ENCODE measurements around the gene DPM3. TPM values are rescaled to one million over a fixed set of nuclear protein-coding genes. Genes with fewer than 3 reads are reported as not detected.
A peak's percentile ranks its signal among the peaks of the same experiment; 100 is the strongest.

Gene DPM3
- total RNA-seq, 1 donor from 2014 or later: 71.1 TPM

- TF ChIP-seq CTCF (IDR thresholded peaks at IDR 0.05): no peak
- Histone ChIP-seq H3K4me3 (no peak overlapping the region), H3K36me3 (no peaks in the 10 kb centered on the region), H3K9me3 (no peaks in the 10 kb centered on the region), H3K27me3 (no peaks in the 10 kb centered on the region), H3K27ac (peak overlapping the region; percentile 27), H3K4me1 (peaks cover 14% of the 10 kb centered on the region)
- intact Hi-C loops (cut with DNase I): no loop called here
- ATAC-seq (peak; percentile 49), DNase-seq (peak; percentile 83)
These were observed 37.0 kb upstream of the DPM3 start for GRCh38 chr1:155177192-155177917.

- Histone ChIP-seq H3K27me3 (no peaks in the 10 kb centered on the region), H3K27ac (peak overlapping the region; percentile 27), H3K36me3 (no peaks in the 10 kb centered on the region), H3K9me3 (no peaks in the 10 kb centered on the region), H3K4me3 (no peak overlapping the region), H3K4me1 (peaks cover 19% of the 10 kb centered on the region)
- ATAC-seq (peak; percentile 75), DNase-seq (peak; percentile 89)
- TF ChIP-seq CTCF (IDR thresholded peaks at IDR 0.05): peak; percentile 97
- intact Hi-C loops (cut with DNase I): no loop called here
These were observed 36.3 kb upstream of the DPM3 start for GRCh38 chr1:155176544-155177071.

- H3K4me1 ChIP-seq: peaks cover 19% of the 10 kb centered on the region
- ATAC-seq: no peak
These were observed 35.6 kb upstream of the DPM3 start for GRCh38 chr1:155175927-155176371.

GRCh38 chr1:155175281-155175926, 35.1 kb upstream of the DPM3 start:
- ATAC-seq: no peak
- peak; percentile 68 for DNase-seq
- intact Hi-C loops (cut with DNase I): no loop called here

More at GRCh38 chr1:155175927-155176371, 35.6 kb upstream of the DPM3 start:
- peak; percentile 77 for DNase-seq
- H3K27ac ChIP-seq: no peak overlapping the region
- H3K27me3 ChIP-seq: no peaks in the 10 kb centered on the region
- H3K36me3 ChIP-seq: peaks cover 5% of the 10 kb centered on the region
- intact Hi-C loops (cut with DNase I): no loop called here
- TF ChIP-seq CTCF (IDR thresholded peaks at IDR 0.05): no peak
- H3K4me3 ChIP-seq: no peak overlapping the region
- H3K9me3 ChIP-seq: no peaks in the 10 kb centered on the region

More at GRCh38 chr1:155175281-155175926, 35.1 kb upstream of the DPM3 start:
- TF ChIP-seq CTCF (IDR thresholded peaks at IDR 0.05): no peak
- H3K4me1 ChIP-seq: peaks cover 19% of the 10 kb centered on the region
- no peak overlapping the region for H3K4me3 ChIP-seq
- no peaks in the 10 kb centered on the region for H3K9me3 ChIP-seq
- H3K27ac ChIP-seq: no peak overlapping the region
- H3K36me3 ChIP-seq: peaks cover 11% of the 10 kb centered on the region
- H3K27me3 ChIP-seq: no peaks in the 10 kb centered on the region

Measured in upper lobe of right lung (tissue), 1 donor.